ENCODE data around the gene UQCRHL. TPM values are rescaled to one million over a fixed set of nuclear protein-coding genes. Genes with fewer than 3 reads are reported as not detected.

Gene UQCRHL
- total and polyA plus RNA-seq, 2 of the 8 experiments (the other 6 are each of a cell fraction or from before 2014, with no cell fraction given), result 3.7 to 3.9 TPM

- TF ChIP-seq USF2 (IDR thresholded peaks at IDR 0.05; ENCODE audit: low read length) (no peak), BACH1 (IDR thresholded peaks at IDR 0.05; ENCODE audit: low read length) (no peak), SP2 (IDR thresholded peaks at IDR 0.05; ENCODE audit: low read length) (no peak), POU5F1 (IDR thresholded peaks at IDR 0.05; ENCODE audit: low read depth, low read length) (no peak), JUN (IDR thresholded peaks at IDR 0.05; ENCODE audit: low read depth, low read length) (no peak), YY1 (IDR thresholded peaks at IDR 0.05; ENCODE audit: low read depth, low read length) (no peak), EZH2 (IDR thresholded peaks at IDR 0.05; ENCODE audit: low read depth, low read length, severe bottlenecking) (no peak)
Measured at GRCh38 chr1:15797614-15798390, 9.6 kb downstream of the UQCRHL start (continued).

All from H1 (cell line).